GM12878 (cell line): ENCODE data around the gene ALG12. TPM values are rescaled to one million over a fixed set of nuclear protein-coding genes. Genes with fewer than 3 reads are reported as not detected.

ENCODE experiments used
- ATAC-seq: fragments of 200-7000 bp; cut with Tn5 transposase; 3 replicates; pipeline ENCODE4 v1.9.1; 2020; ENCODE audit warnings: mild to moderate bottlenecking, moderate library complexity
- BruUV-seq: library from RNA; stranded (reverse); fragments of 400-500 nt; replicated peaks from 2 replicates; lab custom pipeline; 2021; lab: Mats Ljungman, UMichigan
- CTCF ChIA-PET: fragments of 300-600 bp; sonication (Branson Sonifier 250); formaldehyde crosslinking; extraction: SDS; loops from one replicate; lab custom pipeline; 2021; ENCODE audit warnings: inconsistent platforms; lab: Yijun Ruan, JAX
- POLR2A ChIA-PET: fragments of 350-600 bp; formaldehyde crosslinking; extraction: SDS; loops from one replicate; lab custom pipeline; 2021; ENCODE audit warnings: inconsistent platforms; lab: Charles Lee
- RAD21 ChIA-PET: fragments of 300-600 bp; sonication (Branson Sonifier 250); formaldehyde crosslinking; loops from one replicate; lab custom pipeline; 2023; ENCODE audit warnings: antibody characterized with exemption; ENCODE audit not compliant: unreplicated experiment; lab: Charles Lee
- SMC1A ChIA-PET: fragments of 300-600 bp; sonication (Branson Sonifier 250); formaldehyde crosslinking; loops from one replicate; lab custom pipeline; 2023; ENCODE audit not compliant: unreplicated experiment, uncharacterized antibody; lab: Charles Lee
- DNase-seq: peaks from one replicate; pipeline ENCODE4 v3.0.0-alpha.2; 2011; ENCODE audit warnings: low read depth, low spot score
- FAIRE-seq: peaks from 3 replicates; lab custom pipeline; 2011; peaks lifted over from hg19 to GRCh38; lab: Jason Lieb, UNC
- H2AFZ ChIP-seq: 2 replicates; pipeline ENCODE4 v1.6.0; 2011; ENCODE audit warnings: low read depth, low read length, control low read depth; ENCODE audit not compliant: control insufficient read depth
- H3K27ac ChIP-seq: 2 replicates; pipeline ENCODE4 v1.5.1; 2011; ENCODE audit warnings: control low read depth; ENCODE audit not compliant: control insufficient read depth, insufficient read depth
- H3K27me3 ChIP-seq, 2 experiments: replicated peaks in 1 of 2; 2 replicates each; pipeline versions ENCODE4 v1.6.0 to v1.6.1; 2011; ENCODE audit warnings: low read length in 1 of 2; ENCODE audit not compliant: control insufficient read depth in 2 of 2, insufficient read depth in 2 of 2
- H3K36me3 ChIP-seq, 2 experiments: 2 replicates each; pipeline ENCODE4 v1.5.1; 2011; ENCODE audit warnings: low read length in 1 of 2; ENCODE audit not compliant: control insufficient read depth in 2 of 2, insufficient read depth in 2 of 2
- H3K4me1 ChIP-seq: 2 replicates; pipeline ENCODE4 v1.6.1; 2011; ENCODE audit warnings: mild to moderate bottlenecking, low read length, moderate library complexity, mixed read lengths; ENCODE audit not compliant: control insufficient read depth, insufficient read depth
- H3K4me2 ChIP-seq: 2 replicates; pipeline ENCODE4 v1.6.0; 2011; ENCODE audit warnings: control low read depth; ENCODE audit not compliant: control insufficient read depth, insufficient read depth
- H3K4me3 ChIP-seq: fragments of 200-600 bp; sonication (generic); 2 replicates; pipeline ENCODE4 v1.5.1; 2016
- H3K79me2 ChIP-seq: 2 replicates; pipeline ENCODE4 v1.6.0; 2011; ENCODE audit warnings: low read length; ENCODE audit not compliant: control insufficient read depth, insufficient read depth
- H3K9ac ChIP-seq: 2 replicates; pipeline ENCODE4 v1.8.0; 2011; ENCODE audit warnings: low read length, control low read depth, mixed read lengths; ENCODE audit not compliant: control insufficient read depth, insufficient read depth
- H3K9me3 ChIP-seq: replicated peaks from 3 replicates; pipeline ENCODE4 v1.5.1; 2011; ENCODE audit warnings: mild to moderate bottlenecking, low read length; ENCODE audit not compliant: control insufficient read depth, insufficient read depth
- H4K20me1 ChIP-seq: 2 replicates; pipeline ENCODE4 v1.6.0; 2011; ENCODE audit not compliant: control insufficient read depth, insufficient read depth
- ATF3 ChIP-seq: IDR thresholded peaks from 2 replicates; pipeline ENCODE4 v1.6.1; 2011; ENCODE audit warnings: low read depth, mild to moderate bottlenecking, low read length, moderate library complexity, borderline replicate concordance; ENCODE audit errors: extremely low read depth
- BACH1 ChIP-seq: fragments of 450-650 bp; IDR thresholded peaks from 2 replicates; pipeline ENCODE4 v1.6.1; 2017; ENCODE audit warnings: mild to moderate bottlenecking, borderline replicate concordance
- BHLHE40 ChIP-seq, 2 experiments: fragments of 450-650 bp in 1 of 2; IDR thresholded peaks; 2 replicates each; pipeline ENCODE4 v1.6.1; 2011 to 2017; ENCODE audit warnings: low read depth in 2 of 2, borderline replicate concordance in 1 of 2, improper control_type of control experiment in 1 of 2, low read length in 1 of 2, mild to moderate bottlenecking in 1 of 2
- CHD2 ChIP-seq: IDR thresholded peaks from 2 replicates; pipeline ENCODE4 v1.6.1; 2011; ENCODE audit warnings: low read depth, low read length, improper control_type of control experiment, borderline replicate concordance
- CREB1 ChIP-seq: IDR thresholded peaks from 2 replicates; pipeline ENCODE4 v1.6.1; 2012; ENCODE audit warnings: low read depth, mild to moderate bottlenecking, inconsistent platforms
- EED ChIP-seq: sonication (generic); IDR thresholded peaks from 2 replicates; pipeline ENCODE4 v1.6.1; 2016; ENCODE audit warnings: antibody characterized with exemption, low read depth
- EGR1 ChIP-seq, 2 experiments: IDR thresholded peaks; 1 replicate in 1 of 2; 2 replicates in 1 of 2; pipeline ENCODE4 v1.6.1; 2011 to 2012; ENCODE audit warnings: low read depth in 2 of 2, low read length in 2 of 2, borderline replicate concordance in 1 of 2, mild to moderate bottlenecking in 1 of 2, moderate library complexity in 1 of 2
- FOS ChIP-seq: IDR thresholded peaks from 3 replicates; pipeline ENCODE4 v1.6.1; 2011; ENCODE audit warnings: borderline replicate concordance; ENCODE audit not compliant: insufficient read length; ENCODE audit errors: extremely low read depth
- HCFC1 ChIP-seq: fragments of 150-350 bp; IDR thresholded peaks from 2 replicates; pipeline ENCODE4 v1.6.1; 2014; ENCODE audit warnings: low read length
- HDAC6 ChIP-seq: fragments of 200-600 bp; sonication (generic); IDR thresholded peaks from one replicate; pipeline ENCODE4 v1.8.0; 2017; ENCODE audit warnings: antibody characterized with exemption; ENCODE audit not compliant: unreplicated experiment
- IKZF1 ChIP-seq: fragments of 450-650 bp; conservative IDR thresholded peaks from 2 replicates; pipeline ENCODE4 v1.6.1; 2017; ENCODE audit warnings: antibody characterized with exemption, mild to moderate bottlenecking
- IKZF2 ChIP-seq, 2 experiments: fragments of 450-650 bp; IDR thresholded peaks; 2 replicates each; pipeline ENCODE4 v1.6.1; 2017; ENCODE audit warnings: mild to moderate bottlenecking in 2 of 2, moderate library complexity in 2 of 2
- LARP7 ChIP-seq: fragments of 450-650 bp; IDR thresholded peaks from 2 replicates; pipeline ENCODE4 v1.6.1; 2017; ENCODE audit warnings: mild to moderate bottlenecking
- MEF2B ChIP-seq: fragments of 450-650 bp; IDR thresholded peaks from 2 replicates; pipeline ENCODE4 v1.6.1; 2018; ENCODE audit warnings: mild to moderate bottlenecking, moderate library complexity; ENCODE audit not compliant: partially characterized antibody, poor library complexity, severe bottlenecking
- MXI1 ChIP-seq: fragments of 150-350 bp; IDR thresholded peaks from 2 replicates; pipeline ENCODE4 v1.6.1; 2011; ENCODE audit warnings: low read depth, mild to moderate bottlenecking, inconsistent platforms, low read length, improper control_type of control experiment
- NR2C1 ChIP-seq: fragments of 450-650 bp; IDR thresholded peaks from 2 replicates; pipeline ENCODE4 v1.6.1; 2017; ENCODE audit warnings: antibody characterized with exemption, mild to moderate bottlenecking, moderate library complexity
- NRF1 ChIP-seq: conservative IDR thresholded peaks from 2 replicates; pipeline ENCODE4 v1.6.1; 2011; ENCODE audit warnings: mild to moderate bottlenecking, low read depth, low read length, improper control_type of control experiment
- RAD21 ChIP-seq: IDR thresholded peaks from 2 replicates; pipeline ENCODE4 v1.6.1; 2011; ENCODE audit warnings: mild to moderate bottlenecking, low read depth, low read length, moderate library complexity; ENCODE audit not compliant: insufficient read depth
- SREBF1 ChIP-seq: IDR thresholded peaks from 2 replicates; pipeline ENCODE4 v1.6.1; 2012; ENCODE audit warnings: mild to moderate bottlenecking, low read length
- SREBF2 ChIP-seq: IDR thresholded peaks from 2 replicates; pipeline ENCODE4 v1.6.1; 2012; ENCODE audit warnings: mild to moderate bottlenecking, low read length
- SRF ChIP-seq, 2 experiments: IDR thresholded peaks; 2 replicates each; pipeline ENCODE4 v1.6.1; 2011; ENCODE audit warnings: low read depth in 2 of 2, low read length in 2 of 2, mild to moderate bottlenecking in 1 of 2, moderate library complexity in 1 of 2
- STAT1 ChIP-seq: fragments of 450-650 bp; conservative IDR thresholded peaks from 2 replicates; pipeline ENCODE4 v1.6.1; 2014; ENCODE audit warnings: antibody characterized with exemption, mild to moderate bottlenecking
- YBX1 ChIP-seq: fragments of 450-650 bp; IDR thresholded peaks from 2 replicates; pipeline ENCODE4 v1.6.1; 2016; ENCODE audit warnings: antibody characterized with exemption
- ZSCAN29 ChIP-seq: fragments of 450-650 bp; IDR thresholded peaks from 2 replicates; pipeline ENCODE4 v1.6.1; 2017; ENCODE audit warnings: mild to moderate bottlenecking, moderate library complexity
- WGBS: methylation state at CpG from one replicate; pipeline ENCODE4 v1.1.6; 2016; ENCODE audit warnings: low lambda C conversion rate; ENCODE audit not compliant: insufficient replicate concordance, insufficient coverage; ENCODE audit errors: missing lambda C conversion rate; 5-methylcytosine and 5-hydroxymethylcytosine counted together
- in situ Hi-C: fragments of 300-500 bp; cut with MboI; formaldehyde crosslinking; loops from 9 replicates; pipeline ENCODE4 v1.14.3; 2018; ENCODE audit warnings: mixed read lengths
- intact Hi-C: fragments of 100-400 bp; cut with micrococcal nuclease; formaldehyde crosslinking; loops from one replicate; pipeline ENCODE4 v1.14.2; 2022; ENCODE audit not compliant: unreplicated experiment
- polyA plus RNA-seq, 11 experiments: library from polyadenylated mRNA; depleted of rRNA in 4 of 11; unstranded in 6 of 11; stranded (reverse) in 5 of 11; fragments of >200 nt; fragmentation: Nextera tagmentation in 4 of 11; fragmentation: Illumina TruSeq in 1 of 11; extraction: Ambion mirVana in 4 of 11; extraction: Trizol in 1 of 11; gene quantifications; 1 replicate in 1 of 11; 2 replicates in 10 of 11; pipeline versions ENCODE4 v1.2.1 to v1.2.3, GENCODE V29; 2011 to 2016; ENCODE audit warnings: inconsistent platforms in 2 of 11, missing spikeins in 2 of 11, low read depth in 1 of 11
- total RNA-seq, 4 experiments: library from RNA; depleted of rRNA in 3 of 4; stranded (reverse); fragments of >200 nt in 3 of 4; fragmentation: Illumina TruSeq in 1 of 4; extraction: Trizol in 1 of 4; gene quantifications; 2 replicates each; pipeline versions ENCODE4 v1.2.1 to v1.2.3, GENCODE V29; 2013 to 2021

The ALG12 gene
- total and polyA plus RNA-seq, 10 of the 15 experiments (the other 5 are each of a cell fraction or from before 2014, with no cell fraction given): 0.22 to 23.4 (median 6.6) TPM

GRCh38 chr22:49964136-49965090 is 46.2 kb upstream of the ALG12 start:
- H2AFZ ChIP-seq: no peak overlapping the region
- H3K36me3 ChIP-seq: peaks cover 14 to 19% of the 10 kb centered on the region in 2 experiments
- H3K79me2 ChIP-seq: peaks cover 49% of the 10 kb centered on the region
- BruUV-seq: no TSS peak
- FAIRE-seq (no peak), DNase-seq (no peak), ATAC-seq (no peak)
- peak overlapping the region; percentile 87 for H3K4me2 ChIP-seq
- ChIA-PET POLR2A (no interaction called here), RAD21 (no interaction called here), CTCF (interaction anchor here (2.2 kb wide), 1 partner anchor 34 kb away, joined by 6 read pairs; no protein-coding TSS in a partner anchor), SMC1A (no interaction called here)
- intact Hi-C loops: loop anchor here (5.0 kb wide), 1 partner anchor 223 kb away; the partner anchor contains the start of gene TRABD
- H3K4me1 ChIP-seq: peaks cover 33% of the 10 kb centered on the region
- no peak overlapping the region; the same call in 1 of the 2 replicates for H3K9ac ChIP-seq
- in situ Hi-C loops: loop anchor here (10.0 kb wide), 1 partner anchor 570 kb away; the partner anchor contains the start of gene TYMP
- H4K20me1 ChIP-seq: peaks cover 2% of the 10 kb centered on the region; the same call in 1 of the 2 replicates
- 0 out of 2 replicates have a peak overlapping the region, but pooled peaks have one; percentile 18 for H3K27ac ChIP-seq
- 61% methylated on average over 18 of the region's 19 CpGs for WGBS
- H3K9me3 ChIP-seq: no peaks in the 10 kb centered on the region
- no peaks in the 10 kb centered on the region for H3K27me3 ChIP-seq
- peak overlapping the region; percentile 98; the same call in 1 of the 2 replicates for H3K4me3 ChIP-seq
- TF ChIP-seq BACH1 (peak; percentile 50), SREBF2 (no peak), EGR1 (IDR thresholded peaks at IDR 0.05; ENCODE audit: borderline replicate concordance in 1 of 2, low read depth in 2 of 2, low read length in 2 of 2) (no peak), HDAC6 (no peak), IKZF2 (IDR thresholded peaks at IDR 0.05) (no peak), RAD21 (no peak), MXI1 (0 out of 2 replicates have a peak, but pooled peaks have one; percentile 15), MEF2B (no peak), IKZF1 (0 out of 2 replicates have a peak, but pooled peaks have one; percentile 11), STAT1 (no peak), NRF1 (no peak), NR2C1 (no peak), LARP7 (0 out of 2 replicates have a peak, but pooled peaks have one; percentile 4), CREB1 (no peak), CHD2 (0 out of 2 replicates have a peak, but pooled peaks have one; percentile 19), SREBF1 (no peak), FOS (no peak), BHLHE40 (IDR thresholded peaks at IDR 0.05; ENCODE audit: borderline replicate concordance in 1 of 2, low read depth in 2 of 2, low read length in 1 of 2) (no peak), ATF3 (no peak), ZSCAN29 (no peak), YBX1 (no peak), SRF (IDR thresholded peaks at IDR 0.05; ENCODE audit: low read depth in 2 of 2, low read length in 2 of 2) (no peak), HCFC1 (no peak), EED (no peak)
